Fibroblast of peridontal ligament (primary cell): ENCODE data around the gene PRC1.

Experiments
- DNase-seq: peaks from one replicate; pipeline ENCODE4 v3.0.0-alpha.2; 2010; ENCODE audit errors: extremely low read depth

PRC1 gene

GRCh38 chr15:90989040-90989768, 5.1 kb downstream of the PRC1 start:
- no peak for DNase-seq

- DNase-seq, result no peak
Measured at GRCh38 chr15:90988296-90988695, 6.0 kb downstream of the PRC1 start.

DNA sequence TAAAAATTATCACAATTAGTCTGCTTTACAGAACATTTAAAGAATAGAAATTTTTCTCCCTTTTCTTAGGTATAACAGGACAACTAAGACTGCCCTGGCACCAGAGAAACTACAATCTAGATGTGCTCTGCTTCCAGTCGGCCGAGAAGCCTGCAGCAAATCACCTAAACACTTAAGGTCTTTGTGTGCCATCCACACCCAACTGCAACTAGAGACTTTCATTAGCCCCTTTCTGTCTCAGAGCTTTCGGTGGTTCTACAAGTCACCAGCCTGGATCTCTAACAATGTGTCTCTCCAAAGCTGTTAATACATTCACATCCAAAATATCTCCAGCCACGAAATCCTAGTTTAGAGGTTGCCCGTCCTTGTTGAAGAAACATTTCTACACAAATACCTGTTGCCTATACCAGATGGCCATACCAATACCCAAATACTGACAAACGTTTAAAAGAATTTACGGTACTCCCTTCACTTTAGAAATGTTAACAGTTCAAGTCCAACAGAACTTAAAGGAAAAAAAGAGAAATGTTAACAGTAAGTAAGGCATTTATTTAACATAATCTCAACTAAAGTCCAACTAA, 6.7 kb downstream of the PRC1 start:
- no peak for DNase-seq

DNA sequence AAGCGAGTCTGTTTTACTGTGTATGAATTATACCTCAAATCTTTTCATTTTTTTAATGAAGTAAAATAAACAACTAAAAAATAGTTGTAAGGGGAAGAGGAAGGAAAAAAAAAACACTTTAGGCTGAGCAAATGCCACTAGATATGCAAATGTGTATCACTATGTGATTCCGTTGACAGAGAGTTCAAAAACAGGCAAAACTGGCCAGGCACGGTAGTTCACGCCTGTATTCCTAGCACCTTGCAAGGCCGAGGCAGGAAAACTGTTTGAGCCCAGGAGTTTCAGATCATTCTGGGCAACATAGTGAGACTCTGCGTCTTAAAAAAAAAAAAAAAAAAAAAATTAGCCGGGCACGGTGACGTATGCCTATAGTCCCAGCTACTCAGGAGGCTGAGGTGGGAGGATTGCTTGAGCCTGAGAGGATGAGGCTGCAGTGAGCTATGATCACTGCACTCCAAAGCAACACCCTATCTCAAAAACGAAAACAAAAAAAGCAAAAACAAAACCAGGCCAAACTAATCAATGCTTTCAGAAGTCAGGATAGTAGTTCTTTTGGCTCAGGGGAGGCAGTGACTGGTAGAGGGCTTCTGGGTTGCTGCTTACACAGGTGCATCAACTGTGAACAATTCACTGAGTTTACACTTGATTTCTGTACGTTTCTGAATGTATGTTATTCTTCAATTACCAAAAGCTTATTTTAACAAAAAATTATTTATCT, 7.4 kb downstream of the PRC1 start:
- DNase-seq, result no peak

DNA sequence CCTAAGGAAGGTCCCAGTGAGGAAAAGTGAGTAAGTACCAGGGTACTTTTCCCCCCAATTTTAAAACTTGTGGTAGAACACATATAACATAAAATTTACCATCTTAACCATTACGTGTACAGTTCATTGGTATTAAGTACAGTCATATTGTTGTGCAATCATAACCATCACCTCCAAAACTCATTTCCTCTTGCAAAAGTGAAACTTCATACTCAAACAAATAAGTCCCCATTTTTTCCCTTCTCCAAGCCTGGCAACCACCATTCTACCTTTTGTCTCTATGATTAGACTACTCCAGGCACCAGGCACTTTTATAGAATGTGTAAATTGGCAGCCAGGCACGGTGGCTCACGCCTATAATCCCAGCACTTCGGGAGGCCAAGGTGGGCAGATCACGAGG, 12.2 kb downstream of the PRC1 start:
- peak; percentile 49 for DNase-seq

GRCh38 chr15:90981681-90982080, 12.7 kb downstream of the PRC1 start:
- no peak for DNase-seq

DNA sequence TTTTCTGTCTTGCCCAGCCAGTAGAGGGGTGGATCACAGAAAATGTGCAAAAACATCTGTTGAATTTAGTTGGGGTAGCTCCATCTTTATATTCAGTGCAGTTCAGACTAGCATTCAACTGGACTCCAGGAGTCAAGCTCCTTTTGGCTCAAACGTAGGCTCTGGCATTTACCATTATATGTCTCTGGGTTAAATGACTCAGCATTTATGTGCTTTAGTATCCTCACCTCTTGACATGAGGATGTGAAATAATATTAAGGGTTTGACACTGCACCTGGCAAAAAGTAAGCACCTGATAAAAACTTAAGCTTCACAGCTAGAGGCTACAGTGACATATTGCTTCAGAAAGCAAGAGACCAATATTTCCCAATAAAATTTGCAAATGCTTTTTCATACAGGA, 14.8 kb downstream of the PRC1 start:
- no peak for DNase-seq

- DNase-seq, result no peak
Measured at GRCh38 chr15:90974216-90974615, 20.1 kb downstream of the PRC1 start.

- DNase-seq, result no peak
Measured at GRCh38 chr15:90972133-90972532, 22.2 kb downstream of the PRC1 start.

GRCh38 chr15:90970274-90970673, 24.1 kb downstream of the PRC1 start:
- no peak for DNase-seq

GRCh38 chr15:90968434-90968833, 25.9 kb downstream of the PRC1 start:
- no peak for DNase-seq

GRCh38 chr15:90967206-90967605, 27.1 kb downstream of the PRC1 start:
- no peak for DNase-seq

GRCh38 chr15:90966262-90966661, 28.1 kb downstream of the PRC1 start:
- no peak for DNase-seq

DNA sequence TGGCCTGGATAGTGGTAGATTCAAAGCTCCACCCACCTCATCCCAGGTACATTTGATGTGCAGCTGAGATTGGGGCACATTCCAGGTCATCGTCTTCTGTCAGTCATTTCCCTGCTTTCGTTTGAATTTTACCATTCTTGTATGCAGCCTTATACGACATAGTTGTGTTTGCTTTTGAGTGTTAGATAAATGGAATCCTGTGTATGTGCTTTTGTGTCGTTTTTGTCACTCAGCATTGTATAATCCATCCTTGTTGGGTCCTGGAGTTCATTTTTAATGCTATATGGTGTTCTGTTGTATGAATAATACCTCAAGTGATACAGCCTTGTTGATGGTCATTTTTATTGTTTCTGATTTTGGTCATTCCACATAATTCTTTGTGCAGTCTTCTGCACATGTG, 32.3 kb downstream of the PRC1 start:
- no peak for DNase-seq

- DNase-seq, result no peak
Measured at GRCh38 chr15:90960298-90961091, 33.8 kb downstream of the PRC1 start.

- DNase-seq, result peak; percentile 76
Measured at GRCh38 chr15:90959894-90960293, 34.4 kb downstream of the PRC1 start.

- DNase-seq, result no peak
Measured at GRCh38 chr15:90959028-90959595, 35.2 kb downstream of the PRC1 start.

DNA sequence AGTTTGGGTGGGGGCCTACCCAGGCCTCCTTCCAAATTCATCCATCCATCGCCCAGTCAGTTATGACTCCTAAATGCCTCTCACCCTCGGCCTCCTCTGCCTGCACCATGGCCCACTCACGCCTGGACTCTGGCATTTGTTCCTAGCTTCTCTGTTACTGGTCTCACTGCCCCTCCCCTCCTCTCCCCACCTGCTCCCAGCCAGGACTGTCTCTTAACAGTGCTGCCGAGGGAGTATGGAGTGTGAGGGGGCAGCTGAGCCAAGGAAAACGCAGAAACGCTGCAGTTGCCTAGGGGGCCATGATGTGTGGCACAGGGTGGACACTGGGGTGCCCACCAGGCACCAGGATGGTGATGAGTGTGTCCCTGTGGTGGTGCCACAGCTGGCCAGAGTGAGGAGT, 36.5 kb downstream of the PRC1 start:
- DNase-seq, result no peak

GRCh38 chr15:90957031-90957790, 37.1 kb downstream of the PRC1 start:
- DNase-seq, result peak; percentile 42

GRCh38 chr15:90956274-90957030, 37.9 kb downstream of the PRC1 start:
- peak; percentile 64 for DNase-seq
